Left ventricle myocardium inferior (tissue), 1 donor: Measurements from ENCODE around the gene IL17C. TPM values are rescaled to one million over a fixed set of nuclear protein-coding genes. Genes with fewer than 3 reads are reported as not detected.
A peak's percentile ranks its signal among the peaks of the same experiment; 100 is the strongest.

Experiments
- DNase-seq: peaks from one replicate; pipeline ENCODE4 v3.0.0-alpha.2; 2020
- H3K27ac ChIP-seq: fragments of 200-600 bp; replicated peaks from 2 replicates; pipeline ENCODE4 v1.8.0; 2021
- H3K27me3 ChIP-seq: fragments of 200-600 bp; 2 replicates; pipeline ENCODE4 v1.8.0; 2021; ENCODE audit warnings: low read depth
- H3K36me3 ChIP-seq: fragments of 200-600 bp; 2 replicates; pipeline ENCODE4 v1.8.0; 2021
- H3K4me1 ChIP-seq: fragments of 200-600 bp; 2 replicates; pipeline ENCODE4 v1.8.0; 2021
- H3K4me3 ChIP-seq: fragments of 200-600 bp; 2 replicates; pipeline ENCODE4 v1.8.0; 2021; ENCODE audit warnings: mild to moderate bottlenecking, moderate library complexity
- H3K9me3 ChIP-seq: fragments of 200-600 bp; replicated peaks from 2 replicates; pipeline ENCODE4 v1.8.0; 2021
- CTCF ChIP-seq: fragments of 200-600 bp; IDR thresholded peaks from 2 replicates; pipeline ENCODE4 v1.8.0; 2021; ENCODE audit warnings: antibody characterized with exemption, mild to moderate bottlenecking, borderline replicate concordance
- intact Hi-C: fragments of 100-400 bp; cut with micrococcal nuclease; formaldehyde crosslinking; loops from one replicate; pipeline ENCODE4 v1.11.0; 2022
- total RNA-seq: library from RNA; stranded (reverse); fragmentation: NEBNext Ultra II Directional; extraction: Animal tissue kit (Norgen Biotek cat#: 25700); gene quantifications from one replicate; pipeline ENCODE4 v1.2.1, GENCODE V29; 2021
- donor health status: DM: no; HTN: yes; CAD: no; lungs with severe emphysema.

Gene IL17C
- total RNA-seq, 1 donor from 2014 or later: not detected

- Histone ChIP-seq H3K4me1 (peaks cover 21% of the 10 kb centered on the region), H3K36me3 (peaks cover 72% of the 10 kb centered on the region), H3K9me3 (no peaks in the 10 kb centered on the region), H3K27ac (no peak overlapping the region), H3K4me3 (no peak overlapping the region), H3K27me3 (no peaks in the 10 kb centered on the region)
- TF ChIP-seq CTCF: no peak
- DNase-seq: no peak
- intact Hi-C loops: no loop called here
These were observed 13.3 kb upstream of the IL17C start for GRCh38 chr16:88624977-88625576.

- Histone ChIP-seq H3K9me3 (no peaks in the 10 kb centered on the region), H3K4me3 (no peak overlapping the region), H3K36me3 (peaks cover 87% of the 10 kb centered on the region), H3K27ac (no peak overlapping the region), H3K27me3 (no peaks in the 10 kb centered on the region), H3K4me1 (peaks cover 30% of the 10 kb centered on the region)
- intact Hi-C loops: no loop called here
- no peak for TF ChIP-seq CTCF
- DNase-seq: no peak
These were observed 11.7 kb upstream of the IL17C start for GRCh38 chr16:88626646-88627045.

GRCh38 chr16:88627531-88628411 lies 10.6 kb upstream of the IL17C start:
- no peak for DNase-seq
- Histone ChIP-seq H3K27me3 (no peaks in the 10 kb centered on the region), H3K27ac (peak overlapping the region; percentile 86), H3K9me3 (no peaks in the 10 kb centered on the region), H3K4me3 (no peak overlapping the region), H3K4me1 (peaks cover 30% of the 10 kb centered on the region), H3K36me3 (peaks cover 87% of the 10 kb centered on the region)
- no peak for TF ChIP-seq CTCF
- intact Hi-C loops: no loop called here

GRCh38 chr16:88628512-88628974 lies 9.8 kb upstream of the IL17C start:
- Histone ChIP-seq H3K4me1 (peaks cover 30% of the 10 kb centered on the region), H3K27ac (peak overlapping the region; percentile 86), H3K9me3 (no peaks in the 10 kb centered on the region), H3K4me3 (no peak overlapping the region), H3K36me3 (peaks cover 79% of the 10 kb centered on the region), H3K27me3 (no peaks in the 10 kb centered on the region)
- DNase-seq: peak; percentile 71
- intact Hi-C loops: no loop called here
- peak; percentile 74 for TF ChIP-seq CTCF

GRCh38 chr16:88629835-88630234 lies 8.5 kb upstream of the IL17C start:
- intact Hi-C loops: no loop called here
- peaks cover 2% of the 10 kb centered on the region for H3K27me3 ChIP-seq
- H3K4me1 ChIP-seq: peaks cover 42% of the 10 kb centered on the region
- H3K36me3 ChIP-seq: peaks cover 67% of the 10 kb centered on the region
- no peak for TF ChIP-seq CTCF
- DNase-seq: no peak
- H3K4me3 ChIP-seq: no peak overlapping the region
- H3K27ac ChIP-seq: peak overlapping the region; percentile 71
- H3K9me3 ChIP-seq: no peaks in the 10 kb centered on the region
